MCF 10A (cell line): ENCODE data around the gene NT5DC3. TPM values are rescaled to one million over a fixed set of nuclear protein-coding genes. Genes with fewer than 3 reads are reported as not detected.

Experiments used
- BruUV-seq: library from RNA; stranded (reverse); fragments of 400-500 nt; replicated peaks from 2 replicates; lab custom pipeline; 2021; lab: Mats Ljungman, UMichigan
- CTCF ChIA-PET: fragments of 300-600 bp; sonication (Branson Sonifier 250); formaldehyde crosslinking; extraction: SDS; loops from one replicate; lab custom pipeline; 2021; ENCODE audit warnings: antibody characterized with exemption, inconsistent platforms; lab: Yijun Ruan, JAX
- POLR2A ChIA-PET: fragments of 300-600, 350-650 bp; sonication (Branson Sonifier 250); formaldehyde crosslinking; extraction: SDS; loops from one replicate; lab custom pipeline; 2020; ENCODE audit warnings: antibody characterized with exemption, inconsistent platforms; lab: Yijun Ruan, JAX
- DNase-seq: peaks from one replicate; pipeline ENCODE4 v3.0.0-alpha.2; 2018; ENCODE audit not compliant: unreplicated experiment
- H3K27ac Mint-ChIP-seq: one replicate; pipeline ENCODE4 v1.8.0; 2022; ENCODE audit warnings: mild to moderate bottlenecking, low read depth, mixed read lengths; ENCODE audit not compliant: unreplicated experiment
- H3K27me3 Mint-ChIP-seq: one replicate; pipeline ENCODE4 v1.8.0; 2022; ENCODE audit warnings: mixed read lengths; ENCODE audit not compliant: insufficient read depth, unreplicated experiment
- H3K36me3 Mint-ChIP-seq: one replicate; pipeline ENCODE4 v1.8.0; 2022; ENCODE audit warnings: mild to moderate bottlenecking, moderate library complexity, mixed read lengths; ENCODE audit not compliant: insufficient read depth, unreplicated experiment
- H3K4me1 Mint-ChIP-seq: one replicate; pipeline ENCODE4 v1.8.0; 2022; ENCODE audit warnings: mixed read lengths; ENCODE audit not compliant: insufficient read depth, unreplicated experiment
- H3K4me3 Mint-ChIP-seq: one replicate; pipeline ENCODE4 v1.8.0; 2022; ENCODE audit warnings: mild to moderate bottlenecking, moderate library complexity, mixed read lengths; ENCODE audit not compliant: unreplicated experiment
- H3K9me3 Mint-ChIP-seq: one replicate; pipeline ENCODE4 v1.8.0; 2022; ENCODE audit warnings: mixed read lengths; ENCODE audit not compliant: unreplicated experiment
- CTCF ChIP-seq: fragments of 200-600 bp; IDR thresholded peaks from one replicate; pipeline ENCODE4 v1.8.0; 2022; ENCODE audit warnings: antibody characterized with exemption, mild to moderate bottlenecking; ENCODE audit not compliant: unreplicated experiment
- intact Hi-C: fragments of 100-400 bp; cut with micrococcal nuclease; formaldehyde crosslinking; loops from 2 replicates; pipeline ENCODE4 v1.14.1; 2022
- total RNA-seq: library from RNA; stranded (reverse); gene quantifications from 2 replicates; pipeline ENCODE4 v1.2.3, GENCODE V29; 2022

The NT5DC3 gene
- total RNA-seq, 1 experiment from 2014 or later: 15.1 TPM

GRCh38 chr12:103765322-103765721 is 75.7 kb downstream of the NT5DC3 start:
- H3K27ac Mint-ChIP-seq: no peak overlapping the region
- TF ChIP-seq CTCF: no peak
- H3K27me3 Mint-ChIP-seq: no peaks in the 10 kb centered on the region
- POLR2A ChIA-PET: no interaction called here
- BruUV-seq: no TSS peak
- H3K9me3 Mint-ChIP-seq: no peaks in the 10 kb centered on the region
- no peaks in the 10 kb centered on the region for H3K4me1 Mint-ChIP-seq
- intact Hi-C loops: no loop called here
- H3K4me3 Mint-ChIP-seq: no peak overlapping the region
- CTCF ChIA-PET: no interaction called here
- peaks cover 31% of the 10 kb centered on the region for H3K36me3 Mint-ChIP-seq
- no peak for DNase-seq

GRCh38 chr12:103762473-103762872 is 78.6 kb downstream of the NT5DC3 start:
- Mint-ChIP-seq H3K4me1 (no peaks in the 10 kb centered on the region), H3K27ac (no peak overlapping the region), H3K27me3 (no peaks in the 10 kb centered on the region), H3K36me3 (peaks cover 26% of the 10 kb centered on the region), H3K9me3 (no peaks in the 10 kb centered on the region), H3K4me3 (no peak overlapping the region)
- no peak for DNase-seq
- no peak for TF ChIP-seq CTCF
- intact Hi-C loops: no loop called here
- no TSS peak for BruUV-seq
- CTCF ChIA-PET: interaction anchor here (1.0 to 1.2 kb wide), 2 partner anchors 9 to 12 kb away, joined by 3 to 4 read pairs; no protein-coding TSS in a partner anchor
- POLR2A ChIA-PET: interaction anchor here (1.3 kb wide), 1 partner anchor 11 kb away, joined by 3 read pairs; no protein-coding TSS in a partner anchor

- Mint-ChIP-seq H3K27ac (peak overlapping the region; percentile 36), H3K4me3 (no peak overlapping the region), H3K27me3 (no peaks in the 10 kb centered on the region), H3K36me3 (peaks cover 14% of the 10 kb centered on the region), H3K4me1 (no peaks in the 10 kb centered on the region), H3K9me3 (no peaks in the 10 kb centered on the region)
- BruUV-seq: no TSS peak
- POLR2A ChIA-PET: no interaction called here
- CTCF ChIA-PET: interaction anchor here (1.5 kb wide), 2 partner anchors 13 to 102 kb away, joined by 3 to 7 read pairs; no protein-coding TSS in a partner anchor
- intact Hi-C loops: no loop called here
- no peak for TF ChIP-seq CTCF
- no peak for DNase-seq
Measured at GRCh38 chr12:103758310-103759089, 82.5 kb downstream of the NT5DC3 start.

- no TSS peak for BruUV-seq
- intact Hi-C loops: no loop called here
- TF ChIP-seq CTCF: no peak
- H3K4me1 Mint-ChIP-seq: no peaks in the 10 kb centered on the region
- no peaks in the 10 kb centered on the region for H3K9me3 Mint-ChIP-seq
- H3K36me3 Mint-ChIP-seq: peaks cover 5% of the 10 kb centered on the region
- CTCF ChIA-PET: interaction anchor here (0.6 kb wide), 1 partner anchor 941 kb away, joined by 3 read pairs; no protein-coding TSS in a partner anchor
- POLR2A ChIA-PET: no interaction called here
- H3K4me3 Mint-ChIP-seq: no peak overlapping the region
- no peak for DNase-seq
- peak overlapping the region; percentile 72 for H3K27ac Mint-ChIP-seq
- no peaks in the 10 kb centered on the region for H3K27me3 Mint-ChIP-seq
Measured at GRCh38 chr12:103757248-103757647, 83.8 kb downstream of the NT5DC3 start.
